ENCODE data around the gene NKAIN1. TPM values are rescaled to one million over a fixed set of nuclear protein-coding genes. Genes with fewer than 3 reads are reported as not detected.

The NKAIN1 gene
- total RNA-seq, result 0.47 TPM in 1 of 2 replicates, not detected in the other

GRCh38 chr1:31239653-31240241 is at the start of gene NKAIN1:
Gene NKAIN1 (minus strand): TSS chr1:31239887. CDS start chr1:31239547, 340 bp downstream.

Other genes starting within 250 kb of the NKAIN1 start
- gene PUM1, start 174.2 kb downstream of the NKAIN1 start, total RNA-seq, result 46.4 and 63.8 TPM in 2 replicates
- 97.8 and 109 TPM in 2 replicates for gene SNRNP40, start 56.9 kb upstream of the NKAIN1 start, total RNA-seq
- 38.0 and 38.2 TPM in 2 replicates for gene ZCCHC17, start 57.1 kb upstream of the NKAIN1 start, total RNA-seq
- gene FABP3, start 133.2 kb upstream of the NKAIN1 start, total RNA-seq, result 3.9 and 9.6 TPM in 2 replicates
- gene SERINC2, start 173.3 kb upstream of the NKAIN1 start, total RNA-seq, result 12.5 and 17.3 TPM in 2 replicates